GM19025 (cell line): ENCODE measurements around the gene TFAM.
"Not testable (repeated sequence)": the region's sequence is repeated elsewhere in the genome, so short reads cannot be mapped to it uniquely, and the experiment has no call there.

Experiments used
- ATAC-seq: cut with Tn5 transposase; IDR thresholded peaks from one replicate; pipeline ENCODE4 v1.9.1; 2021; ENCODE audit warnings: mild to moderate bottlenecking, low read depth, moderate library complexity; ENCODE audit not compliant: unreplicated experiment

Gene TFAM

GRCh38 chr10:58372607-58373441 is 12.4 kb upstream of the TFAM start:
- no peak for ATAC-seq

GRCh38 chr10:58373442-58373827 is 11.8 kb upstream of the TFAM start:
- ATAC-seq, result no peak

GRCh38 chr10:58382489-58382995 is 2.7 kb upstream of the TFAM start:
- ATAC-seq, result no peak

DNA sequence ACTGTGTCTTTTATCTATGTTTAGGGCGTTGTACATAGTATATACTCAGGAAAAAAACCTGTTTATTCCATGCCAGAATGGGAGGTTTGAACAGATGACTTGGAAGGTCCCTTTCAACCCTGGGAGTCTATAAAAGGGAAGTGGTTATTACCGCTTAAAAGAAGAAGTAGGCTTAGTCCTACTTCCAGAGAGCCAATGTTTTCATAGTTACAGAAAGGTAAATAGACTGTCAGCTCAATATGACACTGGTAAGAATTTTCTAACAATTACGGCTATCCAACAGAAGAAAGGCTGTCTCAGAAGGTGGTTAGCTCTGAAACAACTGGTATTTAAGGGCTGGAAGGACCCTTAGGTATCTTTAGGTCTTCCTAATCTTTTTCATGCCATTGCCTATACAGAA is 1.1 kb upstream of the TFAM start:
- ATAC-seq, result no peak

GRCh38 chr10:58384544-58384998 is 639 bp upstream of the TFAM start:
- no peak for ATAC-seq

DNA sequence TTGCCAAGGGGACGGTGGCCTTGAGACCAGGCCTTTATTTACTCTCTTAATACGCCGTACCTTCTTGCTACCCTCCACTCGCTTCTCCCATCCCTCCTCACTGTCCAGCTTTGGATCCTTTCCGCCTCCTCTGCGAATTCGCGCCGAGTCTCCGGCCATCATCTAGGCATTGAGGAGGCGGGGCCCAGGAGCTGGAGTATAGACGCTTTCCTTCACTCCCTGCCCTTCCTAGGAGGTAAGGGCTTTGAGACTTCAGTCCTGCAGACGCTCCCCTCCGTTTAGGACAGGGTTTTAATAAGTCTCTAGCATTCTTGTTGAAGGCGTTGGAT is 538 bp downstream of the TFAM start:
- ATAC-seq, result no peak

- ATAC-seq, result no peak
Measured at GRCh38 chr10:58389024-58389423, 3.8 kb downstream of the TFAM start.

- no peak for ATAC-seq
Measured at GRCh38 chr10:58393317-58393716, 8.1 kb downstream of the TFAM start.

GRCh38 chr10:58394471-58394870 is 9.3 kb downstream of the TFAM start:
- no peak for ATAC-seq

DNA sequence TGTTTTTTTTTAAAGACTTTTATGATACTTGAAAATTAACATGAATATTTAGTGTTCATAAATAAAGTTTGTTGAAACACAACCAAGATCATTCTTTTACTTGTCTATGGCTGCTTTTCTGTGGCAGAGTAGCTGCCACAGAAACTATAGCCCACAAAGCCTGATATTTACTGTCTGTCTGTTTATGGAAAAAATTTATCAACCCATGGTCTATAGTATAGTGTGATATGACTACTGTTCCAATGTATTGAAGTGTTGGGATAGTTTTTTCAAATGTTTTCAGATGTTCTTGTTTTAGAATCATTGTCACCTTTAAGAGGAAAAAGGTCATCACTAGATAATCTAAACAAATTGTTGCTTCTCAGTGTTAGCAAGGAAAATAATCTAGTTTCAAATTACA is 10.8 kb downstream of the TFAM start:
- no peak for ATAC-seq

DNA sequence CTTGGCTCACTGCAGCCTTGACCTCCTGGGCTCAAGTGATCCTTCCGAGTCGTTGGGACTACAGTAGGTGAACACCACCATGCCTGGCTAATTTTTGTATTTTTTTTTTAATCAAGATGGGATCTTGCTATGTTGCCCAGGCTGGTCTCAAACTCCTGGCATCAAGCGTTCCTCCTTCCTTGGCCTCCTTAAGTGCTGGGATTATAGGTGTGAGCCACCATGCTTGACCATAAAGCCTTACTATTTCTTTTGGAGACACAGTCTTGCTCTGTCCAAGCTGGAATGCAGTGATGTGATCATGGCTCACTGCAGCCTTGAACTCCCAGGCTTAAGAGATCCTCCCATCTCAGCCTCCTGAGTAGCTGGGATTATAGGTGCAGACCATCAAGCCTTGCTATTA is 12.6 kb downstream of the TFAM start:
- ATAC-seq, result no peak

GRCh38 chr10:58399410-58399809 is 14.2 kb downstream of the TFAM start:
- no peak for ATAC-seq

GRCh38 chr10:58400609-58401008 is 15.4 kb downstream of the TFAM start:
- no peak for ATAC-seq

DNA sequence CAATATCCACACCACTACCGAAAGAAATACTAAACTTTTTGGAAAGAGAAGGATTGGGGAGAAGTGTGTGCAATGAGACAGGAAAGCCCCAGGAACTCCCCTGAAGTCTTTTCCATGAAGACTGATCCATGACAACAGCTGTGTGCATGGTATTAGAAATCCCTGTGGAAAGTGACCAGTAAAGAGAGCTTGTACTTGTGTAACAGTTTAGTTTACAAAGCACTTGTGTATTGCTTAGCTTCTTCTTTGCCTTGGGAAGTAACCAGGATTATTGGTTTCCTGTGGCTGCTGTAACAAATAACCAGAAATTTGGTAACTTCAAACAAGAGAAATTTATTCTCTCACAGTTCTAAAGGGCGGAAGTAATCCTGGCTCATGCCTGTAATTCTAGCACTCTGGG is 18.8 kb downstream of the TFAM start:
- no peak for ATAC-seq

GRCh38 chr10:58409956-58410610 is 24.9 kb downstream of the TFAM start:
- ATAC-seq, result no peak

GRCh38 chr10:58412502-58412961 is 27.3 kb downstream of the TFAM start:
- ATAC-seq, result no peak

- ATAC-seq, result no peak
Measured at GRCh38 chr10:58414270-58415041, 29.2 kb downstream of the TFAM start.

DNA sequence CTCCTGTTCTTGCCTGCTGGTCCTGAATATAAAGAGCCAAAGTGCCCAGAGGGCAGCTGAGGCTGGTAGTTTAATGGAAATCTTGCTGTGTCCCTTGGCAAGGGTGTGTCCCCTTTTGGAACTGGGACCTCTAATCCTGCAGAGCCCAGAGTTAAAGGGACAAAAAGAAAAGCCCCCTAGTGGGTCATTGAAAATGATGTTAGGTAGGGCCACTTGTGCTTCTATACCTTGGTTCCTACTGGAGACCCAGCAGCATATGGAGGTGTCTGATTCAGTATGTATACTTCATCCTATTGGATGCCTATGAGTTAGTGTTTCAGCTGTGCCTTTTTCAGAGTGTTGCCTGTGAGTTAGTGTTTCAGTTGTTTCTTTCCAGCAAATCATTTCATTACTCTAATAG is 30.5 kb downstream of the TFAM start:
- ATAC-seq, result no peak

GRCh38 chr10:58417902-58418301 is 32.7 kb downstream of the TFAM start:
- not testable (repeated sequence) for ATAC-seq

DNA sequence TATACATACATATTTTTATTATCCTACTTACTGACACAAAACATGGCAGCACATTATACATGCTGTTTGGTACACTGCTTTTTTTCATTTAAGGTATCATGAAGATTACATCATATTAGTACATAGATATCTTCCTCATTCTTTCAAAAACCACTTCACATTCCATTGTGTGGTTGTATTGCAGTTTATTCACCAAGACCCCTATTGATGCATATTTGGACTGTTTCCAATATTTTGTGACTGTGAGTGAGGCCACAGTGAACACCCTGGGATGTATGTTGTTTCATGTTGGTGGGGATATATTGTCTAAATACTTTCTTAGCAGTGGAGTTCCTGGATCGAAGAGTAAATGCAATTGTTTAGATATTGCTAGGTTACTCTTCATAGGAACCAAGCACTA is 39.0 kb downstream of the TFAM start:
- no peak for ATAC-seq

DNA sequence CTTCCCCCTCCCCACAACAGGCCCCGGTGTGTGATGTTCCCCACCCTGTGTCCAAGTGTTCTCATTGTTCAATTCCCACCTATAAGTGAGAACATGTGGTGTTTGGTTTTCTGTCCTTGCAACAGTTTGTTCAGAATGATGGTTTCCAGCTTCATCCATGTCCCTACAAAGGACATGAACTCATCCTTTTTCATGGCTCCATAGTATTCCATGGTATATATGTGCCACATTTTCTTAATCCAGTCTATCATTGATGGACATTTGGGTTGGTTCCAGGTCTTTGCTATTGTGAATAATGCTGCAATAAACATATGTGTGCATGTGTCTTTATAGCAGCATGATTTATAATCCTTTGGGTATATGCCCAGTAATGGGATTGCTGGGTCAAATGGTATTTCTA is 43.2 kb downstream of the TFAM start:
- not testable (repeated sequence) for ATAC-seq
